ENCODE measurements around the gene MCC. TPM values are rescaled to one million over a fixed set of nuclear protein-coding genes. Genes with fewer than 3 reads are reported as not detected.

MCC gene
- total and polyA plus RNA-seq, 2 donors (not counting 1 experiment from before 2014, with no cell fraction given), result 3.2 to 41.3 TPM

- no peak for TF ChIP-seq CTCF (conservative IDR thresholded peaks at IDR 0.05 in 1 of 2, IDR thresholded peaks at IDR 0.05 in 1 of 2; ENCODE audit: low read depth in 1 of 2, low read length in 2 of 2)
- TF ChIP-seq EZH2 (IDR thresholded peaks at IDR 0.05; ENCODE audit: low read length, missing control alignments), result no peak
- no peak overlapping the region for H3K27ac ChIP-seq (ENCODE audit: insufficient read depth, low read length)
- H3K4me1 ChIP-seq (ENCODE audit: control insufficient read depth, extremely low read depth, insufficient read depth, low read length), result no peaks in the 10 kb centered on the region
- no peak overlapping the region for H3K4me2 ChIP-seq (ENCODE audit: extremely low read depth, insufficient read depth, low read length)
- DNase-seq (ENCODE audit: low read depth in 2 of 2), result no peak
- H3K27me3 ChIP-seq (ENCODE audit: control insufficient read depth, insufficient read depth, low read length), result no peaks in the 10 kb centered on the region
- H3K9me3 ChIP-seq (ENCODE audit: control insufficient read depth, insufficient read depth, low read depth, low read length), result no peaks in the 10 kb centered on the region
- no peak overlapping the region for H3K4me3 ChIP-seq (replicated peaks in 1 of 4; ENCODE audit: control extremely low read depth in 1 of 4, insufficient read depth in 1 of 4, low read depth in 3 of 4, low read length in 4 of 4)
- no peaks in the 10 kb centered on the region for H3K36me3 ChIP-seq (ENCODE audit: control insufficient read depth, insufficient read depth, low read length)
- no peaks in the 10 kb centered on the region for H4K20me1 ChIP-seq (ENCODE audit: control insufficient read depth, extremely low read depth, insufficient read depth, low read length)
- H3K79me2 ChIP-seq (ENCODE audit: control insufficient read depth, insufficient read depth, low read length), result no peaks in the 10 kb centered on the region
- no peak overlapping the region for H3K9ac ChIP-seq (ENCODE audit: insufficient read depth, low read length)
- no peak overlapping the region for H2AFZ ChIP-seq (ENCODE audit: low read length)
These were observed 60.2 kb downstream of the MCC start for GRCh38 chr5:113427871-113428574.

GRCh38 chr5:113425909-113426308 is 62.3 kb downstream of the MCC start:
- Histone ChIP-seq H3K9me3 (ENCODE audit: control insufficient read depth, insufficient read depth, low read depth, low read length) (no peaks in the 10 kb centered on the region), H3K4me3 (replicated peaks in 1 of 4; ENCODE audit: control extremely low read depth in 1 of 4, insufficient read depth in 1 of 4, low read depth in 3 of 4, low read length in 4 of 4) (no peak overlapping the region), H3K27me3 (ENCODE audit: control insufficient read depth, insufficient read depth, low read length) (no peaks in the 10 kb centered on the region), H2AFZ (ENCODE audit: low read length) (no peak overlapping the region), H3K79me2 (ENCODE audit: control insufficient read depth, insufficient read depth, low read length) (no peaks in the 10 kb centered on the region), H3K27ac (ENCODE audit: insufficient read depth, low read length) (no peak overlapping the region), H3K36me3 (ENCODE audit: control insufficient read depth, insufficient read depth, low read length) (no peaks in the 10 kb centered on the region), H4K20me1 (ENCODE audit: control insufficient read depth, extremely low read depth, insufficient read depth, low read length) (no peaks in the 10 kb centered on the region), H3K4me2 (ENCODE audit: extremely low read depth, insufficient read depth, low read length) (no peak overlapping the region), H3K9ac (ENCODE audit: insufficient read depth, low read length) (no peak overlapping the region), H3K4me1 (ENCODE audit: control insufficient read depth, extremely low read depth, insufficient read depth, low read length) (no peaks in the 10 kb centered on the region)
- no peak for TF ChIP-seq CTCF (conservative IDR thresholded peaks at IDR 0.05 in 1 of 2, IDR thresholded peaks at IDR 0.05 in 1 of 2; ENCODE audit: low read depth in 1 of 2, low read length in 2 of 2)
- no peak for DNase-seq (ENCODE audit: low read depth in 2 of 2)

- H3K27ac ChIP-seq (ENCODE audit: insufficient read depth, low read length), result no peak overlapping the region
- H3K4me3 ChIP-seq (replicated peaks in 1 of 4; ENCODE audit: control extremely low read depth in 1 of 4, insufficient read depth in 1 of 4, low read depth in 3 of 4, low read length in 4 of 4), result no peak overlapping the region
- no peak for DNase-seq (ENCODE audit: low read depth in 2 of 2)
- H3K4me2 ChIP-seq (ENCODE audit: extremely low read depth, insufficient read depth, low read length), result no peak overlapping the region
- no peak overlapping the region for H3K9ac ChIP-seq (ENCODE audit: insufficient read depth, low read length)
- H3K27me3 ChIP-seq (ENCODE audit: control insufficient read depth, insufficient read depth, low read length), result no peaks in the 10 kb centered on the region
- no peaks in the 10 kb centered on the region for H4K20me1 ChIP-seq (ENCODE audit: control insufficient read depth, extremely low read depth, insufficient read depth, low read length)
- H3K36me3 ChIP-seq (ENCODE audit: control insufficient read depth, insufficient read depth, low read length), result no peaks in the 10 kb centered on the region
- H3K79me2 ChIP-seq (ENCODE audit: control insufficient read depth, insufficient read depth, low read length), result no peaks in the 10 kb centered on the region
- H3K9me3 ChIP-seq (ENCODE audit: control insufficient read depth, insufficient read depth, low read depth, low read length), result no peaks in the 10 kb centered on the region
- H3K4me1 ChIP-seq (ENCODE audit: control insufficient read depth, extremely low read depth, insufficient read depth, low read length), result no peaks in the 10 kb centered on the region
- TF ChIP-seq CTCF (conservative IDR thresholded peaks at IDR 0.05 in 1 of 2, IDR thresholded peaks at IDR 0.05 in 1 of 2; ENCODE audit: low read depth in 1 of 2, low read length in 2 of 2), result no peak
- no peak for TF ChIP-seq EZH2 (IDR thresholded peaks at IDR 0.05; ENCODE audit: low read length, missing control alignments)
- H2AFZ ChIP-seq (ENCODE audit: low read length), result no peak overlapping the region
These were observed 66.6 kb downstream of the MCC start for GRCh38 chr5:113421693-113422092.
